ENCODE measurements around the gene BRS3.

Gene BRS3

GRCh38 chrX:136519069-136519468 is 31.3 kb downstream of the BRS3 start:
- no peak for DNase-seq
- no peak overlapping the region for H3K4me3 ChIP-seq (ENCODE audit: low read depth, low read length)
- H3K27me3 ChIP-seq (ENCODE audit: insufficient read depth, low read depth, severe bottlenecking) = peaks cover 30% of the 10 kb centered on the region
- no peaks in the 10 kb centered on the region for H3K9me3 ChIP-seq (ENCODE audit: severe bottlenecking)
- no peak overlapping the region for H3K27ac ChIP-seq
- no peak for TF ChIP-seq CTCF (IDR thresholded peaks at IDR 0.05; ENCODE audit: low read depth, low read length)
- H3K36me3 ChIP-seq = no peaks in the 10 kb centered on the region

DNA sequence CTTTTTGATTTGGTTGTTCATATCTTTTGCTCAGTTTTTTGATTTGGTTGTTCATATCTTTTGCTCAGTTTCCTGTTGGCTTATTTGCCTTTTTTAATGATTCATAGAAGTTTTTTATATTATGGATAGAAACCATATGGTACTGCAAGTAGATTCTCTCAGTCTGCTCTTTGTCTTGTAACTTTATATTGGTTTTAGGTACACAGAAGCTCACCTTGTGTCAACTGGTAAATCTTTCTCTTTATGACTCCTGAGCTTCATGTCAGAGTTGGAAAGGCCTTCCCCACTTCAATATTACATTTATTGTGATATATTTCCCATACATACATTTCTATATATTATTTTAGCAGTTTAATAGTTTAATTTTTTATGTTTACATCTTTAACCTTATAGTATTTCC is 36.0 kb downstream of the BRS3 start:
- Histone ChIP-seq H3K9me3 (ENCODE audit: severe bottlenecking) (no peaks in the 10 kb centered on the region), H3K36me3 (no peaks in the 10 kb centered on the region), H3K27me3 (ENCODE audit: insufficient read depth, low read depth, severe bottlenecking) (peaks cover 44% of the 10 kb centered on the region), H3K4me3 (ENCODE audit: low read depth, low read length) (no peak overlapping the region), H3K27ac (no peak overlapping the region)
- DNase-seq = no peak
- TF ChIP-seq CTCF (IDR thresholded peaks at IDR 0.05; ENCODE audit: low read depth, low read length) = no peak

- Histone ChIP-seq H3K36me3 (no peaks in the 10 kb centered on the region), H3K4me3 (ENCODE audit: low read depth, low read length) (no peak overlapping the region), H3K27ac (no peak overlapping the region), H3K9me3 (ENCODE audit: severe bottlenecking) (no peaks in the 10 kb centered on the region), H3K27me3 (ENCODE audit: insufficient read depth, low read depth, severe bottlenecking) (peaks cover 48% of the 10 kb centered on the region)
- DNase-seq = no peak
- no peak for TF ChIP-seq CTCF (IDR thresholded peaks at IDR 0.05; ENCODE audit: low read depth, low read length)
These were observed 38.2 kb downstream of the BRS3 start for GRCh38 chrX:136525738-136526606.

DNA sequence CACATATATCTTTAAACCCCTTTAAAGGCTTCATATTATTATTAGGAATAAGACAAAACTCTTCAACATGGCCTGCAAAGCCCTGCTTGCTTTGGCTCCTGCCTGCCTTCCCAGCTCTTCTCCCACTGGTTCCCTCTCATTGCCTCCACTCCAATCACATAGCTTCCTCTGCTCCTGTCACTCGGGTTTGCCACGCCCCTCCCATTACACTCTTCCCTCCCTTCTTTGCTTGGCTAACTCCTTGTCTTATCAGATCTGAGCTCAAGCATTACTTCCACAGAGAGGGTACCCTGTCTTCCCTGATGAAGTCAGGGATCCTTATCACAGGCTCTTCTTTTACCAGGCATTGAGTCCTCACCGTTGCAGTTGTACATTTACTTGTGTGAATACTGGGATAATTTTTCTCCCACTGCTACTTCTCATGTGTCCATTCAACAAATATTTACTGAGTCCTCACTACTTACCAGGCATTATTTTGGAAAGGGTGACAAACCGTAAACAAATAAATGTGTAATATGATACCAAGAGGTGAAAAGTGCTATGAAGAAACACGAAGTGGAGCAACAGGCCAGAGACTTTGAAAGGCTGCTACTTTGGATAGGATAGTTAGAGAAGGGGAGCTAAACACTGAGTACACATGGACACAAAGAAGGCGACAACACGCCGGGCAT is 41.0 kb downstream of the BRS3 start:
- no peak for DNase-seq

GRCh38 chrX:136529795-136530194 is 42.0 kb downstream of the BRS3 start:
- H3K36me3 ChIP-seq = no peaks in the 10 kb centered on the region
- H3K27me3 ChIP-seq (ENCODE audit: insufficient read depth, low read depth, severe bottlenecking) = peaks cover 48% of the 10 kb centered on the region
- no peaks in the 10 kb centered on the region for H3K9me3 ChIP-seq (ENCODE audit: severe bottlenecking)
- H3K27ac ChIP-seq = no peak overlapping the region
- DNase-seq = no peak
- TF ChIP-seq CTCF (IDR thresholded peaks at IDR 0.05; ENCODE audit: low read depth, low read length) = no peak
- H3K4me3 ChIP-seq (ENCODE audit: low read depth, low read length) = no peak overlapping the region

More for the DNA sequence above, 41.0 kb downstream of the BRS3 start:
- Histone ChIP-seq H3K27ac (no peak overlapping the region), H3K4me3 (ENCODE audit: low read depth, low read length) (no peak overlapping the region), H3K27me3 (ENCODE audit: insufficient read depth, low read depth, severe bottlenecking) (peaks cover 50% of the 10 kb centered on the region), H3K36me3 (no peaks in the 10 kb centered on the region), H3K9me3 (ENCODE audit: severe bottlenecking) (no peaks in the 10 kb centered on the region)
- TF ChIP-seq CTCF (IDR thresholded peaks at IDR 0.05; ENCODE audit: low read depth, low read length) = no peak
